Sigmoid colon (tissue), 7 donors: ENCODE data around the gene GEMIN2. TPM values are rescaled to one million over a fixed set of nuclear protein-coding genes. Genes with fewer than 3 reads are reported as not detected.
"Not testable (repeated sequence)": the region's sequence is repeated elsewhere in the genome, so short reads cannot be mapped to it uniquely, and the experiment has no call there.

Experiments used
- DNase-seq: peaks from one replicate; pipeline ENCODE4 v3.0.0-alpha.2; 2019
- H3K27ac ChIP-seq, 4 donors: fragments of 200-600 bp; sonication (generic); one replicate each; pipeline ENCODE4 v1.5.1; 2016 to 2019; ENCODE audit warnings: mild to moderate bottlenecking in 1 of 4
- H3K27me3 ChIP-seq, 3 donors: fragments of 200-600 bp; sonication (generic); one replicate each; pipeline ENCODE4 v1.5.1; 2019; ENCODE audit warnings: mild to moderate bottlenecking in 1 of 3
- H3K36me3 ChIP-seq, 4 donors: fragments of 200-600 bp; sonication (generic); one replicate each; pipeline ENCODE4 v1.5.1; 2016 to 2019
- H3K4me1 ChIP-seq, 4 donors: fragments of 200-600 bp; sonication (generic); one replicate each; pipeline ENCODE4 v1.5.1; 2017 to 2019
- H3K4me3 ChIP-seq, 4 donors: fragments of 200-600 bp; sonication (generic); one replicate each; pipeline ENCODE4 v1.5.1; 2017 to 2019; ENCODE audit warnings: mild to moderate bottlenecking in 2 of 4, moderate library complexity in 1 of 4
- H3K9me3 ChIP-seq, 4 donors: fragments of 200-600 bp in 3 of 4; sonication (generic) in 3 of 4; one replicate each; pipeline versions ENCODE4 v1.5.1 to v1.6.1; 2013 to 2019
- EP300 ChIP-seq, 4 donors: sonication (generic); formaldehyde crosslinking; IDR thresholded peaks; one replicate each; pipeline ENCODE4 v1.6.1; 2017; ENCODE audit warnings: antibody characterized with exemption in 4 of 4
- POLR2A ChIP-seq, 2 donors: fragments of 450-650 bp; IDR thresholded peaks; one replicate each; pipeline ENCODE4 v1.6.1; 2016; ENCODE audit warnings: antibody characterized with exemption in 2 of 2, mild to moderate bottlenecking in 2 of 2, moderate library complexity in 2 of 2
- POLR2AphosphoS5 ChIP-seq, 4 donors: sonication (generic); formaldehyde crosslinking; IDR thresholded peaks; one replicate each; pipeline ENCODE4 v1.6.1; 2017; ENCODE audit warnings: antibody characterized with exemption in 4 of 4
- WGBS, 2 donors: extraction: QIAGEN DNeasy Blood & Tissue Kit; methylation state at CpG; one replicate each; pipeline ENCODE4 v1.1.7; 2013; 5-methylcytosine and 5-hydroxymethylcytosine counted together
- intact Hi-C: fragments of 100-400 bp; cut with DNase I; formaldehyde crosslinking; loops from one replicate; pipeline ENCODE4 v1.15.1; 2023
- polyA plus RNA-seq, 3 donors: library from polyadenylated mRNA; stranded (reverse); fragments of 200-250 nt; gene quantifications; one replicate each; pipeline ENCODE4 v1.2.3, GENCODE V29; 2013
- total RNA-seq, 4 donors: library from RNA; depleted of rRNA; stranded (reverse); fragments of >200 nt; gene quantifications; one replicate each; pipeline ENCODE4 v1.1.0, GENCODE V29; 2016
- TF ChIP-seq, protein P1 (sequence below), 4 experiments: fragments of 450-650 bp in 3 of 4; fragments of 200-600 bp in 1 of 4; IDR thresholded peaks; one replicate each; pipeline ENCODE4 v1.5.1; 2016 to 2019; ENCODE audit warnings: antibody characterized with exemption in 4 of 4, mild to moderate bottlenecking in 3 of 4, moderate library complexity in 2 of 4
- donor health status: healthy with polysubstance abuse.
- donor health status: Bipolar disorder and iron deficiency.
- donor health status: healthy.

GEMIN2 gene
- total and polyA plus RNA-seq, 7 donors: 8.0 to 27.8 (median 12.2) TPM

DNA sequence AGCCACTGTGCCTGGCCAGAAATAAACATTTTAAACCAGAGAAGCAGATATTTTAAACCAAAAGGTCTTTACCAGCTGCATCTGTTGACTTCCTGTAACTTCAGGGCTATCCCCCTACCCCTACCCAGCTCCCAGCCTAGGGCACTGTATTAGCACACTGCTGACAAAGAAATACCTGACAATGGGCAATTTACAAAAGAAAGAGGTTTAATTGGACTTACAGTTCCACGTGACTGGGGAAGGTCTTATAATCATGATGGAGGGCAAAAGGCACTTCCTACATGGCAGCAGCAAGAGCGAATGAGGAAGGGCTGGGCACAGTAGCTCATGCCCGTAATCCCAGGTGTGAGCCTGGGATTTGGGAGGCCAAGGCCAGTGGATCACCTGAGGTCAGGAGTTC lies 26.0 kb downstream of the GEMIN2 start:
- no peak overlapping the region for H3K27ac ChIP-seq
- no peaks in the 10 kb centered on the region for H3K9me3 ChIP-seq
- H3K36me3 ChIP-seq: peaks cover 0 to 47% (median 0%) of the 10 kb centered on the region in 4 donors
- no peak overlapping the region for H3K4me3 ChIP-seq
- peaks cover 0 to 9% (median 6%) of the 10 kb centered on the region in 4 donors for H3K4me1 ChIP-seq
- DNase-seq: no peak
- intact Hi-C loops: no loop called here
- 87 to 94% methylated on average over 3 of the region's 3 CpGs for WGBS, 2 donors
- TF ChIP-seq EP300 (IDR thresholded peaks at IDR 0.05): no peak
- TF ChIP-seq, protein P1, sequence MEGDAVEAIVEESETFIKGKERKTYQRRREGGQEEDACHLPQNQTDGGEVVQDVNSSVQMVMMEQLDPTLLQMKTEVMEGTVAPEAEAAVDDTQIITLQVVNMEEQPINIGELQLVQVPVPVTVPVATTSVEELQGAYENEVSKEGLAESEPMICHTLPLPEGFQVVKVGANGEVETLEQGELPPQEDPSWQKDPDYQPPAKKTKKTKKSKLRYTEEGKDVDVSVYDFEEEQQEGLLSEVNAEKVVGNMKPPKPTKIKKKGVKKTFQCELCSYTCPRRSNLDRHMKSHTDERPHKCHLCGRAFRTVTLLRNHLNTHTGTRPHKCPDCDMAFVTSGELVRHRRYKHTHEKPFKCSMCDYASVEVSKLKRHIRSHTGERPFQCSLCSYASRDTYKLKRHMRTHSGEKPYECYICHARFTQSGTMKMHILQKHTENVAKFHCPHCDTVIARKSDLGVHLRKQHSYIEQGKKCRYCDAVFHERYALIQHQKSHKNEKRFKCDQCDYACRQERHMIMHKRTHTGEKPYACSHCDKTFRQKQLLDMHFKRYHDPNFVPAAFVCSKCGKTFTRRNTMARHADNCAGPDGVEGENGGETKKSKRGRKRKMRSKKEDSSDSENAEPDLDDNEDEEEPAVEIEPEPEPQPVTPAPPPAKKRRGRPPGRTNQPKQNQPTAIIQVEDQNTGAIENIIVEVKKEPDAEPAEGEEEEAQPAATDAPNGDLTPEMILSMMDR (IDR thresholded peaks at IDR 0.05): no peak
- TF ChIP-seq POLR2A (IDR thresholded peaks at IDR 0.05): no peak
- TF ChIP-seq POLR2AphosphoS5 (IDR thresholded peaks at IDR 0.05): no peak
- H3K27me3 ChIP-seq: no peaks in the 10 kb centered on the region

DNA sequence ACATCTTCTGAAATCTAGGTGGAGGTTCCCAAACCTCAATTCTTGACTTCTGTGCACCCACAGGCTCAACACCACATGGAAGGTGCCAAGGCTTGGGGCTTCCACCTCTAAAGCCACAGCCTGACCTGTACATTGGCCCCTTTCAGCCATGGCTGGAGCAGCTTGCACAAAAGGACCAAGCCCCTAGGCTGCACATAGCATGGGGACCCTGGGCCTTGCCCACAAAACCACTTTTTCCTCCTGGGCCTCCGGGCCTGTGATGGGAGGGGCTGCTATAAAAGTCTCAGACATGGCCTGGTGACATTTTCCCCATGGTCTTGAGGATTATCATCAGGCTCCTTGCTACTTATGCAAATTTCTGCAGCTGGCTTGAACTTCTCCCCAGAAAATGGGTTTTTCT lies 27.5 kb downstream of the GEMIN2 start:
- H3K9me3 ChIP-seq, H3K4me1 ChIP-seq, H3K27me3 ChIP-seq, intact Hi-C loops, H3K4me3 ChIP-seq, H3K27ac ChIP-seq, DNase-seq: not testable (repeated sequence)
- peaks cover 0 to 38% (median 0%) of the 10 kb centered on the region in 4 donors for H3K36me3 ChIP-seq
- WGBS, 2 donors: 94 to 96% methylated on average over 1 of the region's 1 CpG

- H3K27ac ChIP-seq, H3K4me1 ChIP-seq, H3K9me3 ChIP-seq, DNase-seq, H3K4me3 ChIP-seq, H3K27me3 ChIP-seq, intact Hi-C loops: not testable (repeated sequence)
- H3K36me3 ChIP-seq: peaks cover 0 to 38% (median 0%) of the 10 kb centered on the region in 4 donors
- WGBS, 2 donors: 63 to 71% methylated on average over 2 of the region's 2 CpGs
These were observed 29.1 kb downstream of the GEMIN2 start for GRCh38 chr14:39143226-39143625.

DNA sequence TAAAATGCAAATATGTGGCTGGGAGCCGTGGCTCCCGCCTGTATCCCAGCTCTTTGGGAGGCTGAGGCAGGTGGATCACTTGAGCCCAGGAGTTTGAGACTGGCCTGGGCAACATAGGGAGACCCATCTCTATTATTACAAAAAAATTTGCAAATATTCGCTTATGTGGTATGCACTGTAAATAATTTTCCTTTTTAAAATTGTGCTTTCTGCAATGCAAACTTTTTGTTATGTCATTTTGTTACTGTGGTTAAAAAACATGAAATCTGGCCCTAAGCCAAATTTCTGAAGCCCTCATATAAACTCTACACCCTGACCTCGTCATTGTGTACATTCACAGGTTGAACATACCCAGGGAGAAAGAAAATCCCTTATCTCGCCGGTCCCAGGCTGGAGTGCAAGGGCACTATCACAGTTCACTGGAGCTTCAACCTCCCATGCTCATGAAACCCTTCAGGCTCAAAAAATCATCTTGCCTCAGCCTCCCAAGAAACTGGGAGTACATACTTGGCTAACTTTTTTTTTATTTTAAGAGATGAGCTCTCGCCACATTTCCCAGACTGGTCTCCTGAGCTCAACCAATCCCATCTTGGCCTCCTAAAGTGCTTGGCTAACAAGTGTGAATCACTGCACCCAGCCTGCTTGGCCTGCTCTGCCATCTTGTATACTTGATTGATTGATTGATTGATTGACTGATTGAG lies 31.3 kb downstream of the GEMIN2 start:
- no peak for DNase-seq
- Histone ChIP-seq H3K4me3 (no peak overlapping the region), H3K27ac (no peak overlapping the region), H3K4me1 (no peaks in the 10 kb centered on the region), H3K27me3 (no peaks in the 10 kb centered on the region), H3K36me3 (peaks cover 0 to 49% (median under 1%) of the 10 kb centered on the region in 4 donors), H3K9me3 (no peaks in the 10 kb centered on the region)
- intact Hi-C loops: no loop called here
- TF ChIP-seq, protein P1 (IDR thresholded peaks at IDR 0.05): no peak
- no peak for TF ChIP-seq POLR2A (IDR thresholded peaks at IDR 0.05)
- no peak for TF ChIP-seq POLR2AphosphoS5 (IDR thresholded peaks at IDR 0.05)
- TF ChIP-seq EP300 (IDR thresholded peaks at IDR 0.05): no peak
- 58 to 78% methylated on average over 7 of the region's 7 CpGs for WGBS, 2 donors

GRCh38 chr14:39154594-39155189 lies 40.6 kb downstream of the GEMIN2 start:
- TF ChIP-seq, protein P1 (IDR thresholded peaks at IDR 0.05): no peak
- no peak for TF ChIP-seq EP300 (IDR thresholded peaks at IDR 0.05)
- TF ChIP-seq POLR2AphosphoS5 (IDR thresholded peaks at IDR 0.05): no peak
- no peak for TF ChIP-seq POLR2A (IDR thresholded peaks at IDR 0.05)
- Histone ChIP-seq H3K27ac (no peak overlapping the region), H3K4me1 (no peaks in the 10 kb centered on the region), H3K36me3 (peaks cover 0 to 96% (median 32%) of the 10 kb centered on the region in 4 donors), H3K27me3 (no peaks in the 10 kb centered on the region), H3K9me3 (no peaks in the 10 kb centered on the region), H3K4me3 (no peak overlapping the region)
- 90 to 96% methylated on average over 9 of the region's 9 CpGs for WGBS, 2 donors
- DNase-seq: no peak
- intact Hi-C loops: no loop called here
